Mesenchymal stem cell (in vitro differentiated cells and primary cell): ENCODE results near the gene FZD7.

Experiments
- DNase-seq: peaks from one replicate; pipeline ENCODE4 v3.0.0-alpha.2; 2013
- H2AFZ ChIP-seq: one replicate; pipeline ENCODE4 v1.6.1; 2013; ENCODE audit warnings: low read depth, mild to moderate bottlenecking, control low read depth, inconsistent platforms, low read length, moderate library complexity
- H2AK5ac ChIP-seq: 2 replicates; pipeline ENCODE4 v1.6.1; 2013; ENCODE audit warnings: low read length, moderate library complexity, mild to moderate bottlenecking, inconsistent platforms; ENCODE audit not compliant: severe bottlenecking
- H2BK120ac ChIP-seq: one replicate; pipeline ENCODE4 v1.6.1; 2013; ENCODE audit warnings: low read depth, mild to moderate bottlenecking, inconsistent platforms, low read length, moderate library complexity
- H2BK12ac ChIP-seq, 2 experiments: one replicate each; pipeline ENCODE4 v1.6.1; 2013; ENCODE audit warnings: inconsistent platforms in 2 of 2, low read length in 2 of 2, mild to moderate bottlenecking in 2 of 2, moderate library complexity in 2 of 2, control low read depth in 1 of 2
- H2BK15ac ChIP-seq: one replicate; pipeline ENCODE4 v1.6.1; 2013; ENCODE audit warnings: mild to moderate bottlenecking, low read depth, inconsistent platforms; ENCODE audit not compliant: poor library complexity, severe bottlenecking
- H2BK5ac ChIP-seq: 2 replicates; pipeline ENCODE4 v1.6.1; 2013; ENCODE audit warnings: low read depth, mild to moderate bottlenecking, low read length, control low read depth, inconsistent platforms; ENCODE audit not compliant: poor library complexity, severe bottlenecking
- H3K14ac ChIP-seq, 2 experiments: one replicate each; pipeline ENCODE4 v1.6.1; 2013; ENCODE audit warnings: inconsistent platforms in 2 of 2, low read length in 2 of 2, control low read depth in 1 of 2, mild to moderate bottlenecking in 1 of 2, moderate library complexity in 1 of 2
- H3K18ac ChIP-seq, 2 experiments: one replicate each; pipeline ENCODE4 v1.6.1; 2013; ENCODE audit warnings: inconsistent platforms in 2 of 2, low read length in 2 of 2, control low read depth in 1 of 2, low read depth in 1 of 2, mild to moderate bottlenecking in 1 of 2
- H3K23ac ChIP-seq, 2 experiments: one replicate each; pipeline ENCODE4 v1.6.1; 2013; ENCODE audit warnings: inconsistent platforms in 2 of 2, low read length in 2 of 2, mild to moderate bottlenecking in 2 of 2, moderate library complexity in 2 of 2, control low read depth in 1 of 2
- H3K27ac ChIP-seq: 2 replicates; pipeline ENCODE4 v1.5.1; 2013; ENCODE audit warnings: mild to moderate bottlenecking, moderate library complexity, low read length, control low read depth, inconsistent platforms; ENCODE audit not compliant: poor library complexity, severe bottlenecking
- H3K27me3 ChIP-seq, 2 experiments: 2 replicates each; pipeline versions ENCODE4 v1.6.1 to v1.7.0; 2013; ENCODE audit warnings: low read length in 2 of 2, mild to moderate bottlenecking in 2 of 2, moderate library complexity in 2 of 2, control low read depth in 1 of 2, inconsistent platforms in 1 of 2; ENCODE audit not compliant: control insufficient read depth in 1 of 2, insufficient read depth in 1 of 2
- H3K36me3 ChIP-seq, 2 experiments: 2 replicates each; pipeline versions ENCODE4 v1.6.1 to v1.7.0; 2013; ENCODE audit warnings: low read length in 2 of 2, control low read depth in 1 of 2, inconsistent platforms in 1 of 2, low read depth in 1 of 2, mild to moderate bottlenecking in 1 of 2; ENCODE audit not compliant: insufficient read depth in 2 of 2, control insufficient read depth in 1 of 2
- H3K4ac ChIP-seq, 2 experiments: one replicate each; pipeline ENCODE4 v1.6.1; 2013; ENCODE audit warnings: inconsistent platforms in 2 of 2, low read length in 2 of 2, mild to moderate bottlenecking in 2 of 2, moderate library complexity in 2 of 2, control low read depth in 1 of 2, low read depth in 1 of 2
- H3K4me1 ChIP-seq: 2 replicates; pipeline ENCODE4 v1.6.1; 2013; ENCODE audit warnings: low read depth, low read length, control low read depth; ENCODE audit not compliant: control insufficient read depth, insufficient read depth
- H3K4me2 ChIP-seq: 2 replicates; pipeline ENCODE4 v1.6.1; 2013; ENCODE audit warnings: low read length, mild to moderate bottlenecking, inconsistent platforms; ENCODE audit not compliant: poor library complexity, severe bottlenecking
- H3K4me3 ChIP-seq, 2 experiments: 2 replicates each; pipeline versions ENCODE4 v1.5.1 to v1.7.0; 2013; ENCODE audit warnings: low read length in 2 of 2, mild to moderate bottlenecking in 2 of 2, control low read depth in 1 of 2, low read depth in 1 of 2; ENCODE audit not compliant: insufficient read depth in 1 of 2
- H3K79me1 ChIP-seq: replicated peaks from 2 replicates; pipeline ENCODE4 v1.6.1; 2013; ENCODE audit warnings: mild to moderate bottlenecking, control low read depth, low read length, inconsistent platforms; ENCODE audit not compliant: poor library complexity, severe bottlenecking
- H3K9ac ChIP-seq: 2 replicates; pipeline ENCODE4 v1.7.0; 2013; ENCODE audit warnings: mild to moderate bottlenecking, low read length, moderate library complexity
- H3K9me3 ChIP-seq: 2 replicates; pipeline ENCODE4 v1.7.0; 2013; ENCODE audit warnings: mild to moderate bottlenecking, low read length; ENCODE audit not compliant: control insufficient read depth
- H4K8ac ChIP-seq: one replicate; pipeline ENCODE4 v1.6.1; 2013; ENCODE audit warnings: inconsistent platforms, mild to moderate bottlenecking, low read length, moderate library complexity
- H4K91ac ChIP-seq: one replicate; pipeline ENCODE4 v1.6.1; 2013; ENCODE audit warnings: mild to moderate bottlenecking, low read length, inconsistent platforms
- WGBS: methylation state at CpG from one replicate; pipeline ENCODE4 v1.1.7; 2013; ENCODE audit warnings: mixed read lengths; 5-methylcytosine and 5-hydroxymethylcytosine counted together

FZD7 gene

DNA sequence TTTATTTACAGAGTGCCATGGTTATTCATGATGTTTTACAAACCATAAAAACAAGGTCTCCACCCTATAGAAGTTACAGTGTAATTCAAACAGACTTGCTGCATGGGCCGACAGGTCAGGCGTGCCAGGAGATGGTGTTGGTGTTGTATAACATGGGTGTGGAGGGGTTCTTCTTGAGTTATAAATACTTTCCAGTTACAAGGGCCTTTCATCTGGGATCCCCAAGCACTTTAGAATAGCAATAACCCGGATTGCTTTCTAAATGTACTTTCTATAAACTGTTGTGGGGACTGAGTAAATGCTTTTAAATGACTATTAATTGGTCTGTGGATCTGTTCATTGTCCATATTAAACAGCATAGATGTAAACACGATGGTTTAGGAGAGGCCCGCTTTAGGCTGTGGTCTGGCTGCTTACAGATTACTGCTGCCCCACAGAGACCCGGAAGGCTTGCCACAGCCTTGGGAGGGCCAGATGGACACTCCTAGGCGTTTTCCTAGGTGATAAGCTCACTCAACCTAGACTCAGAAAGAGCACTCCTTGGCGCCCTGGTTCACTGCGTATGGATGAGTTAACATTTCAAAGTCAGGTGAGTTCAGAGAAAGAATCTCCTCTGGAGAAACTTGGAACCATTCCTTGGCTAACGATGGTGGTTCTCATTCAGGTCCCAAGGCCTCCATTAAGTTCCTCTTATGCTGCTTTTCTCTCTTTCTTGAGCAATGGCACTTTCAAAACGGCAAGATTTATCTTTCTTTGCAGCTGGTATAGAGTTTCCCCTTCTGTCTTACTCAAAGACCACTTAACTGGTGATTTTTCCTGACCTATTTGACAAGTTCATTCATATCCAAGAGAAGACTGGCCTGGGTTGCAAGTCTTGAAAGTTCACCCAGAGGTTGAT, 35.8 kb downstream of the FZD7 start:
- H3K9ac ChIP-seq, result no peak overlapping the region
- H4K8ac ChIP-seq, result no peak overlapping the region
- no peaks in the 10 kb centered on the region for H3K36me3 ChIP-seq
- no peak overlapping the region for H3K4ac ChIP-seq
- H4K91ac ChIP-seq, result no peak overlapping the region
- H3K4me3 ChIP-seq, result no peak overlapping the region
- H3K14ac ChIP-seq, result no peak overlapping the region
- no peak overlapping the region for H3K27ac ChIP-seq
- H3K79me1 ChIP-seq, result no peaks in the 10 kb centered on the region
- peaks cover 3% of the 10 kb centered on the region for H3K4me1 ChIP-seq
- no peak overlapping the region for H3K4me2 ChIP-seq
- no peak overlapping the region for H2BK15ac ChIP-seq
- no peak overlapping the region for H2AFZ ChIP-seq
- no peak for DNase-seq
- WGBS, result 83% methylated on average over 10 of the region's 11 CpGs
- no peak overlapping the region for H2AK5ac ChIP-seq
- no peaks in the 10 kb centered on the region for H3K9me3 ChIP-seq
- no peak overlapping the region for H2BK12ac ChIP-seq
- H3K18ac ChIP-seq, result no peak overlapping the region
- no peak overlapping the region for H2BK120ac ChIP-seq
- no peak overlapping the region for H2BK5ac ChIP-seq
- peaks cover 0 to 13% of the 10 kb centered on the region in 2 experiments for H3K27me3 ChIP-seq
- no peak overlapping the region for H3K23ac ChIP-seq

DNA sequence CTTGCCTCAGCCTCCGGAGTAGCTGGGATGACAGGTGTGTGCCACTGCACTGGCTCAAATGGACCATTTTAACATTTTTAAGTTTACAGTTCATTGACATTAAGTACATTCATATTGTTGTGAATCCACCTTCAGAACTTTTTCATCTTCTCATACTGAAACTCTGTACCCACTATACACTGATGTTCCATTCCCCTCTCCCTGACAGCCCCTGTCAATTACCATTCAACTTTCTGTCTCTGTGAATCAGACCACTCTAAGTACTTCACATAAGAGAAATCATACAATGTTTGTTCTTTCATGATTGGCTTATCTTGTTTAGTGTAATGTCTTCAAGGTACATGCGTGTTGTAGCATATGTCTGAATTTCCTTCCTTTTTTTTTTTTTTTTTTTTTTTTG, 37.5 kb downstream of the FZD7 start:
- DNase-seq, result no peak
- Histone ChIP-seq H3K4ac (no peak overlapping the region), H3K27ac (no peak overlapping the region), H3K9ac (no peak overlapping the region), H3K4me3 (no peak overlapping the region), H2BK15ac (no peak overlapping the region), H3K27me3 (peaks cover 0 to 13% of the 10 kb centered on the region in 2 experiments), H4K91ac (no peak overlapping the region), H3K23ac (no peak overlapping the region), H3K9me3 (no peaks in the 10 kb centered on the region), H3K18ac (no peak overlapping the region), H2AK5ac (no peak overlapping the region), H4K8ac (no peak overlapping the region), H3K36me3 (no peaks in the 10 kb centered on the region), H3K4me1 (peaks cover 3% of the 10 kb centered on the region), H2BK12ac (no peak overlapping the region), H2AFZ (no peak overlapping the region), H2BK5ac (no peak overlapping the region), H3K14ac (no peak overlapping the region), H3K79me1 (no peaks in the 10 kb centered on the region), H2BK120ac (no peak overlapping the region), H3K4me2 (no peak overlapping the region)
- WGBS, result 100% methylated on average over 2 of the region's 2 CpGs

DNA sequence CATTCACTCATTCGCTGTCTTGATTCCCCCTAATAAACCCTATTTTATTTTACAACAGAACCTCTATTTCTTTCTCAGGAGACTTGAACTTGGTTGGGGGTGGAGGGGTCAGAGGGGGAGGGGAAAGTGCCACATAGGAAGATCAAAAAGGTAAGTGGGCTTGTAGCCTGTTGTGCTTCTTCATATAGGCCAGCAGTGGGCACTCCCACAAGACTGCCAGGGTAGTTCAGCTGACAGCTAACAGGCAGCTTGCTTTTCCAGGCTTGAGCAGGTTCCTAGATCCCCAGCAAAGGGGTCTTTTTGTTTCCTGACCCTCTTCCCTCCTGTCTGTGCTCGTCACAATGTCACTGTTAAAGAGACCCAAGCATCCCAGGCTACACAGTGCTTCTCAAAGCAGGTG, 38.6 kb downstream of the FZD7 start:
- no peak overlapping the region for H2AK5ac ChIP-seq
- DNase-seq, result no peak
- H2BK120ac ChIP-seq, result no peak overlapping the region
- no peak overlapping the region for H4K91ac ChIP-seq
- 18% methylated on average over 1 of the region's 2 CpGs for WGBS
- H3K9ac ChIP-seq, result no peak overlapping the region
- H4K8ac ChIP-seq, result no peak overlapping the region
- no peak overlapping the region for H2BK15ac ChIP-seq
- H2AFZ ChIP-seq, result no peak overlapping the region
- H3K36me3 ChIP-seq, result no peaks in the 10 kb centered on the region
- no peaks in the 10 kb centered on the region for H3K79me1 ChIP-seq
- no peak overlapping the region for H3K18ac ChIP-seq
- H3K27me3 ChIP-seq, result peaks cover 0 to 13% of the 10 kb centered on the region in 2 experiments
- no peak overlapping the region for H3K4ac ChIP-seq
- H3K4me2 ChIP-seq, result no peak overlapping the region
- no peak overlapping the region for H3K14ac ChIP-seq
- peaks cover 3% of the 10 kb centered on the region for H3K4me1 ChIP-seq
- no peak overlapping the region for H3K27ac ChIP-seq
- H2BK5ac ChIP-seq, result no peak overlapping the region
- H3K9me3 ChIP-seq, result no peaks in the 10 kb centered on the region
- H3K23ac ChIP-seq, result no peak overlapping the region
- no peak overlapping the region for H3K4me3 ChIP-seq
- no peak overlapping the region for H2BK12ac ChIP-seq

DNA sequence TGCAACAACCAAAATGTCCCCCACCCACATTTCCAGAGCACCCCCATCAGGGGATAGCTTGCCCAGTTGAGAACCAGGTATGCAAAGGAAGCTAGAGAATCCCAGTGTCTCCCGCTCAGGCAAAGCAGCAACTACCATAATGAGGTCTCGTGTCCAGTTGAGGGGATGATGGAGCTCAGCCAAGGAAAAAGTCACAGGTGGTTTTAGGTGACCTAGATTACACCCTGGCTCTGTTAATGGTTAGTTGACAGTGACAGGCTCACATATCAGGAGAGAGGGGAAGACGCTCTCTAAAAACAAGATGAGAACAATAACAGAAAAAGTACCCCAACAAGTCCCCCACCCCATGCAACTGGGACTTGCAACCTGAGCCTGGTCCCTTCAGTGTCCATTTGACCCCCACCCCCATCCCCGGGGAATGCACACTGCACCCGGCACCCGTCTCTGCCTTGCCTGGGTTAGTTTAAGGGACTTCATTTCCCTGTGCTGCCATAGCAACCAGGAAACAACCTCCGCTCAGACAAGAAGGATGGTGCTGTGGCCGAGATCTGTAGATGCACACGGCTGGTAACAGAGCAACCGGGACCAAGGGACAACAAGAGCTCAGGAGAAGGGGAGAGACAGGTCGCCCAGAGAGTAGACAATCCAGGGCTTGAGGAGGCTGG, 39.2 kb downstream of the FZD7 start, which contains the start of gene KIAA2012:
Gene KIAA2012, plus strand, starts transcription at position 519 of the 665 bp plus-strand sequence. CDS start 373 bp downstream, outside the sequence.
- Histone ChIP-seq H3K4me2 (no peak within 1 kb of the TSS), H3K4ac (no peak within 1 kb of the TSS), H2BK12ac (no peak within 1 kb of the TSS), H4K91ac (no peak within 1 kb of the TSS), H4K8ac (no peak within 1 kb of the TSS), H2BK15ac (no peak within 1 kb of the TSS), H2AK5ac (no peak within 1 kb of the TSS), H3K4me1 (peaks cover 3% of the 10 kb centered on the region), H3K27ac (no peak within 1 kb of the TSS), H3K18ac (no peak within 1 kb of the TSS), H3K9me3 (no peaks in the 10 kb centered on the region), H2BK120ac (no peak within 1 kb of the TSS), H2AFZ (no peak within 1 kb of the TSS), H2BK5ac (no peak within 1 kb of the TSS), H3K23ac (no peak within 1 kb of the TSS), H3K36me3 (no peaks in the 10 kb centered on the region), H3K9ac (no peak within 1 kb of the TSS), H3K14ac (no peak within 1 kb of the TSS), H3K79me1 (no peaks in the 10 kb centered on the region), H3K27me3 (peaks cover 0 to 13% of the 10 kb centered on the region in 2 experiments), H3K4me3 (no peak within 1 kb of the TSS)
- DNase-seq, result no peak
- 80% methylated on average over 10 of the region's 11 CpGs for WGBS
